Keratinocyte (primary cell): ENCODE measurements around the gene MLLT10. TPM values are rescaled to one million over a fixed set of nuclear protein-coding genes. Genes with fewer than 3 reads are reported as not detected.

Experiments used
- DNase-seq: peaks from one replicate; pipeline ENCODE4 v3.0.0-alpha.2; 2011; ENCODE audit warnings: low read depth, missing footprints, low spot score
- FAIRE-seq: peaks from 2 replicates; lab custom pipeline; 2011; peaks lifted over from hg19 to GRCh38; lab: Jason Lieb, UNC
- H2AFZ ChIP-seq: 2 replicates; pipeline ENCODE4 v1.6.0; 2012; ENCODE audit warnings: low read length, control low read depth, inconsistent platforms; ENCODE audit not compliant: control insufficient read depth
- H3K27ac ChIP-seq: 2 replicates; pipeline ENCODE4 v1.5.1; 2011; ENCODE audit warnings: low read length; ENCODE audit not compliant: control insufficient read depth, insufficient read depth
- H3K27me3 ChIP-seq: 3 replicates; pipeline ENCODE4 v1.6.0; 2011; ENCODE audit warnings: low read length; ENCODE audit not compliant: control insufficient read depth, insufficient read depth; ENCODE audit errors: extremely low read depth
- H3K36me3 ChIP-seq, 2 experiments: 2 replicates in 1 of 2; 3 replicates in 1 of 2; pipeline ENCODE4 v1.5.1; 2011; ENCODE audit warnings: low read length in 2 of 2, mild to moderate bottlenecking in 1 of 2; ENCODE audit not compliant: control insufficient read depth in 2 of 2, insufficient read depth in 2 of 2; ENCODE audit errors: extremely low read depth in 1 of 2
- H3K4me1 ChIP-seq: 3 replicates; pipeline ENCODE4 v1.5.1; 2011; ENCODE audit warnings: low read length; ENCODE audit not compliant: control insufficient read depth, insufficient read depth; ENCODE audit errors: extremely low read depth
- H3K4me2 ChIP-seq: 3 replicates; pipeline ENCODE4 v1.6.0; 2011; ENCODE audit warnings: low read depth, low read length; ENCODE audit not compliant: control insufficient read depth, insufficient read depth; ENCODE audit errors: extremely low read depth
- H3K4me3 ChIP-seq, 3 experiments: fragments of 200-600 bp in 1 of 3; sonication (generic) in 1 of 3; 2 replicates in 2 of 3; 3 replicates in 1 of 3; pipeline ENCODE4 v1.5.1; 2011 to 2016; ENCODE audit warnings: low read length in 3 of 3, mild to moderate bottlenecking in 3 of 3, control low read depth in 2 of 3, inconsistent platforms in 1 of 3, low read depth in 1 of 3, mixed read lengths in 1 of 3, mixed run types in 1 of 3, moderate library complexity in 1 of 3; ENCODE audit not compliant: control insufficient read depth in 2 of 3, insufficient read depth in 2 of 3; ENCODE audit errors: extremely low read depth in 1 of 3
- H3K79me2 ChIP-seq: 2 replicates; pipeline ENCODE4 v1.6.0; 2012; ENCODE audit warnings: low read length; ENCODE audit not compliant: control insufficient read depth, insufficient read depth
- H3K9ac ChIP-seq: 3 replicates; pipeline ENCODE4 v1.6.0; 2011; ENCODE audit warnings: low read length; ENCODE audit not compliant: control insufficient read depth, insufficient read depth; ENCODE audit errors: extremely low read depth
- H3K9me1 ChIP-seq: 3 replicates; pipeline ENCODE4 v1.6.0; 2011; ENCODE audit warnings: low read length; ENCODE audit not compliant: control insufficient read depth, insufficient read depth; ENCODE audit errors: extremely low read depth
- H3K9me3 ChIP-seq: 2 replicates; pipeline ENCODE4 v1.5.1; 2012; ENCODE audit warnings: low read depth, low read length; ENCODE audit not compliant: control insufficient read depth
- H4K20me1 ChIP-seq: 3 replicates; pipeline ENCODE4 v1.6.0; 2011; ENCODE audit warnings: low read length; ENCODE audit not compliant: control insufficient read depth, insufficient read depth; ENCODE audit errors: extremely low read depth
- CTCF ChIP-seq, 3 experiments: IDR thresholded peaks in 1 of 3; conservative IDR thresholded peaks in 1 of 3; optimal IDR thresholded peaks in 1 of 3; 2 replicates in 2 of 3; 3 replicates in 1 of 3; pipeline versions ENCODE3 to v1.5.1; 2011; ENCODE audit warnings: low read length in 3 of 3, mild to moderate bottlenecking in 3 of 3, moderate library complexity in 2 of 3, control low read depth in 1 of 3, inconsistent platforms in 1 of 3; ENCODE audit not compliant: insufficient read depth in 2 of 3; ENCODE audit errors: extremely low read depth in 1 of 3
- EZH2 ChIP-seq: IDR thresholded peaks from one replicate; pipeline ENCODE4 v1.6.1; 2012; ENCODE audit warnings: inconsistent platforms, mild to moderate bottlenecking, low read length, moderate library complexity
- dilution Hi-C: fragments of 300-500 bp; cut with MboI; formaldehyde crosslinking; loops from one replicate; pipeline ENCODE4 v1.7.0; 2020; ENCODE audit warnings: low sequenced_read_pairs; ENCODE audit not compliant: extremely low pct_ligation_motif_present
- polyA plus RNA-seq, 5 experiments: library from polyadenylated mRNA; depleted of rRNA in 3 of 5; stranded (reverse) in 3 of 5; stranded (forward) in 1 of 5; unstranded in 1 of 5; fragments of >200 nt; gene quantifications; 1 replicate in 1 of 5; 2 replicates in 3 of 5; 3 replicates in 1 of 5; pipeline versions ENCODE4 v1.2.1 to v1.2.3, GENCODE V29; 2011 to 2012; ENCODE audit warnings: missing spikeins in 2 of 5, low read depth in 1 of 5, low replicate concordance in 1 of 5

MLLT10 gene
- polyA plus RNA-seq, 1 donor (not counting 4 experiments of a cell fraction or from before 2014, with no cell fraction given) = 40.2 TPM

GRCh38 chr10:21508706-21509331 lies 25.2 kb upstream of the MLLT10 start:
- FAIRE-seq (no peak), DNase-seq (no peak)
- no peaks in the 10 kb centered on the region for H4K20me1 ChIP-seq
- H3K4me2 ChIP-seq = no peak overlapping the region
- no peaks in the 10 kb centered on the region for H3K79me2 ChIP-seq
- H2AFZ ChIP-seq = no peak overlapping the region
- no peak overlapping the region for H3K27ac ChIP-seq
- H3K27me3 ChIP-seq = no peaks in the 10 kb centered on the region
- no peaks in the 10 kb centered on the region for H3K36me3 ChIP-seq
- H3K4me3 ChIP-seq = no peak overlapping the region
- no peaks in the 10 kb centered on the region for H3K9me1 ChIP-seq
- dilution Hi-C loops = no loop called here
- H3K9ac ChIP-seq = no peak overlapping the region
- TF ChIP-seq EZH2 (no peak), CTCF (optimal IDR thresholded peaks at IDR 0.05 in 1 of 3, IDR thresholded peaks at IDR 0.05 in 1 of 3, conservative IDR thresholded peaks at IDR 0.05 in 1 of 3; ENCODE audit: extremely low read depth in 1 of 3, insufficient read depth in 2 of 3, low read length in 3 of 3) (no peak)
- H3K9me3 ChIP-seq = no peaks in the 10 kb centered on the region
- peaks cover 7% of the 10 kb centered on the region for H3K4me1 ChIP-seq

- Histone ChIP-seq H3K27ac (no peak overlapping the region), H3K36me3 (no peaks in the 10 kb centered on the region), H2AFZ (no peak overlapping the region), H3K9me3 (no peaks in the 10 kb centered on the region), H3K4me1 (peaks cover 7% of the 10 kb centered on the region), H3K4me2 (no peak overlapping the region), H3K79me2 (no peaks in the 10 kb centered on the region), H3K4me3 (no peak overlapping the region), H3K27me3 (no peaks in the 10 kb centered on the region), H3K9me1 (no peaks in the 10 kb centered on the region), H4K20me1 (no peaks in the 10 kb centered on the region), H3K9ac (peak overlapping the region; percentile 6)
- no peak for DNase-seq
- dilution Hi-C loops = no loop called here
- TF ChIP-seq CTCF (optimal IDR thresholded peaks at IDR 0.05 in 1 of 3, IDR thresholded peaks at IDR 0.05 in 1 of 3, conservative IDR thresholded peaks at IDR 0.05 in 1 of 3; ENCODE audit: extremely low read depth in 1 of 3, insufficient read depth in 2 of 3, low read length in 3 of 3) = no peak
- no peak for TF ChIP-seq EZH2
- no peak for FAIRE-seq
These were observed 24.4 kb upstream of the MLLT10 start for GRCh38 chr10:21509341-21510240.
